ENCODE data around the gene HEMK1.

HEMK1 gene

GRCh38 chr3:50577348-50577747 is 8.0 kb downstream of the HEMK1 start:
- no peak overlapping the region for H3K9ac ChIP-seq (ENCODE audit: low read depth, low read length, poor library complexity, severe bottlenecking)
- H4K20me1 ChIP-seq (ENCODE audit: insufficient read depth, low read length, poor library complexity, severe bottlenecking) = no peaks in the 10 kb centered on the region
- H3K36me3 ChIP-seq (ENCODE audit: insufficient read depth, low read length) = no peaks in the 10 kb centered on the region
- TF ChIP-seq, protein P1, sequence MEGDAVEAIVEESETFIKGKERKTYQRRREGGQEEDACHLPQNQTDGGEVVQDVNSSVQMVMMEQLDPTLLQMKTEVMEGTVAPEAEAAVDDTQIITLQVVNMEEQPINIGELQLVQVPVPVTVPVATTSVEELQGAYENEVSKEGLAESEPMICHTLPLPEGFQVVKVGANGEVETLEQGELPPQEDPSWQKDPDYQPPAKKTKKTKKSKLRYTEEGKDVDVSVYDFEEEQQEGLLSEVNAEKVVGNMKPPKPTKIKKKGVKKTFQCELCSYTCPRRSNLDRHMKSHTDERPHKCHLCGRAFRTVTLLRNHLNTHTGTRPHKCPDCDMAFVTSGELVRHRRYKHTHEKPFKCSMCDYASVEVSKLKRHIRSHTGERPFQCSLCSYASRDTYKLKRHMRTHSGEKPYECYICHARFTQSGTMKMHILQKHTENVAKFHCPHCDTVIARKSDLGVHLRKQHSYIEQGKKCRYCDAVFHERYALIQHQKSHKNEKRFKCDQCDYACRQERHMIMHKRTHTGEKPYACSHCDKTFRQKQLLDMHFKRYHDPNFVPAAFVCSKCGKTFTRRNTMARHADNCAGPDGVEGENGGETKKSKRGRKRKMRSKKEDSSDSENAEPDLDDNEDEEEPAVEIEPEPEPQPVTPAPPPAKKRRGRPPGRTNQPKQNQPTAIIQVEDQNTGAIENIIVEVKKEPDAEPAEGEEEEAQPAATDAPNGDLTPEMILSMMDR (conservative IDR thresholded peaks at IDR 0.05; ENCODE audit: low read length) = no peak
- TF ChIP-seq EZH2phosphoT487 (IDR thresholded peaks at IDR 0.05; ENCODE audit: borderline replicate concordance) = no peak
- no peaks in the 10 kb centered on the region for H3K9me3 ChIP-seq (ENCODE audit: insufficient read depth, low read depth, low read length)
- H3K79me2 ChIP-seq (ENCODE audit: insufficient read depth, low read length) = no peaks in the 10 kb centered on the region
- H3K4me2 ChIP-seq (ENCODE audit: low read depth, low read length, poor library complexity, severe bottlenecking) = no peak overlapping the region
- no peaks in the 10 kb centered on the region for H3K4me1 ChIP-seq (ENCODE audit: insufficient read depth, low read length, poor library complexity, severe bottlenecking)
- H3F3A ChIP-seq (ENCODE audit: low read depth) = no peaks in the 10 kb centered on the region
- no peak overlapping the region for H2AFZ ChIP-seq (ENCODE audit: low read length)
- no peak overlapping the region for H3K4me3 ChIP-seq (ENCODE audit: low read length, poor library complexity, severe bottlenecking)
- no peaks in the 10 kb centered on the region for H3K27me3 ChIP-seq (ENCODE audit: insufficient read depth, low read length, poor library complexity, severe bottlenecking)
- H3K9me2 ChIP-seq (replicated peaks; ENCODE audit: low read depth, low read length) = no peaks in the 10 kb centered on the region

DNA sequence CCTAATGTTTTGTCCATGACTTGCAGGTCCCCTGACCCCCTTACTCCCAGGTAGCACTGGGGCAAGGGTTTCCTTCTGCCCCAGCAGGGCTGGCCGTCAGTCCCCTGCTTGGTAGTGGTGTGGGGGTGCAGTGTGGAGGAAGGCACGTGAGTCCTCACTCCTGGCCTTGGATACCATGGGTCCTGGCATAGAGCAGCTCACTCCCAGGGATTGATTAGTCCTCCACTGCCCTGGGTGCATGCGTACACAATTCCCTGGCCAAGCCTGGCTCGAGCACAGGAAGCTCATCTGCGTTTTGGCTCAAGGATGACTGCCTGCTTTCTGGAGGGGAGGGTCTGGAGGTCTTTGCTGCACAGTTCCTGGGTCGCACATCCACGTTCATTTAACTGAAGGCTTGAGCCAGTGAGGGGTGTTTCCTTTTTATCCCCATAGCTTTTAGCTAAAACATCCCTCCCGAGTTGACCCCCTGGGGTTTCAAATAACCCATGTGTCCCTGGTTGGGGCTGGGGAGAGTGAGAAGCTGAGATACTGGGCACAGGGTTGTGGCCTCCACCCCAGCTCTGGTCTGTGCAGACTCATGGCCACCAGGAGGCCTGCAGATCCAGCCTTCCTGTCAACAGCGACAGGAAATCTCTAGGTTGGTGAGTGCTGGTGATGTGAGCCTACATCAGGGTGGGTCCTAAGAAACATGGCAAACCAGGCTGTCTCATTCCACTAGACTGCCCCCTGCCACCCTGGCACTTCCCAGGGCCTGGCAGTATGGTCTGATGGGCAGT is 11.5 kb downstream of the HEMK1 start:
- Histone ChIP-seq H3F3A (ENCODE audit: low read depth) (no peaks in the 10 kb centered on the region), H2AFZ (ENCODE audit: low read length) (no peak overlapping the region), H3K4me1 (ENCODE audit: insufficient read depth, low read length, poor library complexity, severe bottlenecking) (no peaks in the 10 kb centered on the region), H3K79me2 (ENCODE audit: insufficient read depth, low read length) (no peaks in the 10 kb centered on the region), H3K9ac (ENCODE audit: low read depth, low read length, poor library complexity, severe bottlenecking) (no peak overlapping the region), H4K20me1 (ENCODE audit: insufficient read depth, low read length, poor library complexity, severe bottlenecking) (no peaks in the 10 kb centered on the region), H3K27me3 (ENCODE audit: insufficient read depth, low read length, poor library complexity, severe bottlenecking) (no peaks in the 10 kb centered on the region), H3K4me2 (ENCODE audit: low read depth, low read length, poor library complexity, severe bottlenecking) (no peak overlapping the region), H3K4me3 (ENCODE audit: low read length, poor library complexity, severe bottlenecking) (no peak overlapping the region), H3K9me3 (ENCODE audit: insufficient read depth, low read depth, low read length) (no peaks in the 10 kb centered on the region), H3K36me3 (ENCODE audit: insufficient read depth, low read length) (no peaks in the 10 kb centered on the region), H3K9me2 (replicated peaks; ENCODE audit: low read depth, low read length) (no peaks in the 10 kb centered on the region)
- TF ChIP-seq, protein P1 (conservative IDR thresholded peaks at IDR 0.05; ENCODE audit: low read length) = no peak
- no peak for TF ChIP-seq EZH2phosphoT487 (IDR thresholded peaks at IDR 0.05; ENCODE audit: borderline replicate concordance)

- H3K79me2 ChIP-seq (ENCODE audit: insufficient read depth, low read length) = no peaks in the 10 kb centered on the region
- H3K9me3 ChIP-seq (ENCODE audit: insufficient read depth, low read depth, low read length) = no peaks in the 10 kb centered on the region
- no peaks in the 10 kb centered on the region for H3F3A ChIP-seq (ENCODE audit: low read depth)
- no peak overlapping the region for H2AFZ ChIP-seq (ENCODE audit: low read length)
- no peak overlapping the region for H3K4me2 ChIP-seq (ENCODE audit: low read depth, low read length, poor library complexity, severe bottlenecking)
- H3K9me2 ChIP-seq (replicated peaks; ENCODE audit: low read depth, low read length) = no peaks in the 10 kb centered on the region
- no peaks in the 10 kb centered on the region for H3K27me3 ChIP-seq (ENCODE audit: insufficient read depth, low read length, poor library complexity, severe bottlenecking)
- H3K9ac ChIP-seq (ENCODE audit: low read depth, low read length, poor library complexity, severe bottlenecking) = no peak overlapping the region
- no peaks in the 10 kb centered on the region for H4K20me1 ChIP-seq (ENCODE audit: insufficient read depth, low read length, poor library complexity, severe bottlenecking)
- TF ChIP-seq, protein P1 (conservative IDR thresholded peaks at IDR 0.05; ENCODE audit: low read length) = no peak
- no peak for TF ChIP-seq EZH2phosphoT487 (IDR thresholded peaks at IDR 0.05; ENCODE audit: borderline replicate concordance)
- H3K36me3 ChIP-seq (ENCODE audit: insufficient read depth, low read length) = no peaks in the 10 kb centered on the region
- no peak overlapping the region for H3K4me3 ChIP-seq (ENCODE audit: low read length, poor library complexity, severe bottlenecking)
- no peaks in the 10 kb centered on the region for H3K4me1 ChIP-seq (ENCODE audit: insufficient read depth, low read length, poor library complexity, severe bottlenecking)
Observed at GRCh38 chr3:50581459-50581842, 12.1 kb downstream of the HEMK1 start.

All from Loucy (cell line).